Fibroblast of the aortic adventitia (primary cell): ENCODE results near the gene TMEM117. TPM values are rescaled to one million over a fixed set of nuclear protein-coding genes. Genes with fewer than 3 reads are reported as not detected.

Experiments used
- DNase-seq: peaks from one replicate; pipeline ENCODE4 v3.0.0-alpha.2; 2010; ENCODE audit warnings: low read depth
- H3K4me3 ChIP-seq: 2 replicates; pipeline ENCODE4 v1.5.1; 2011; ENCODE audit warnings: low read depth, mild to moderate bottlenecking, control low read depth, low read length, moderate library complexity
- CTCF ChIP-seq: IDR thresholded peaks from 2 replicates; pipeline ENCODE4 v1.5.1; 2011; ENCODE audit warnings: mild to moderate bottlenecking, low read length, control low read depth, inconsistent platforms; ENCODE audit not compliant: insufficient read depth
- total RNA-seq: library from RNA; depleted of rRNA; stranded (reverse); fragments of >200 nt; gene quantifications from 2 replicates; pipeline ENCODE4 v1.2.3, GENCODE V29; 2012; ENCODE audit warnings: low replicate concordance

Gene TMEM117
- total RNA-seq, 1 donor = 9.9 TPM

DNA sequence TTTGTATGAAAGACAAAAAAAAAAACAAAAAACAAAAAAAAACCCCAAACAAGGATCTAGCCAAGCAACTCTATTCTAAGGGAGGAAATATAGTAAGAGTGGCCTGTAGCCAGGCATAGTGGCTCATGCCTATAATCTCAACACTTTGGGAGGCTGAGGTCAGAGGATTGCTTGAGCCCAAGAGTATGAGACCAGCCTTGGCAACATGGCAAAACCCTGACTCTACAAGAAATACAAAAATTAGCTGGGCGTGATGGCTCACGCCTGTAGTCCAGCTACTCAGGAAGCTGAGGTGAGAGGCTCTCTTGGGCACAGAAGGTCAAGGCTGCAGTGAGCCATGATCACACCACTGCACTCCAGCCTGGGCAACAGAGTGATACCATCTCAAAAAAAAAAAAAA lies 47.9 kb downstream of the TMEM117 start:
- no peak for TF ChIP-seq CTCF
- H3K4me3 ChIP-seq = no peak overlapping the region
- DNase-seq = peak; percentile 67

DNA sequence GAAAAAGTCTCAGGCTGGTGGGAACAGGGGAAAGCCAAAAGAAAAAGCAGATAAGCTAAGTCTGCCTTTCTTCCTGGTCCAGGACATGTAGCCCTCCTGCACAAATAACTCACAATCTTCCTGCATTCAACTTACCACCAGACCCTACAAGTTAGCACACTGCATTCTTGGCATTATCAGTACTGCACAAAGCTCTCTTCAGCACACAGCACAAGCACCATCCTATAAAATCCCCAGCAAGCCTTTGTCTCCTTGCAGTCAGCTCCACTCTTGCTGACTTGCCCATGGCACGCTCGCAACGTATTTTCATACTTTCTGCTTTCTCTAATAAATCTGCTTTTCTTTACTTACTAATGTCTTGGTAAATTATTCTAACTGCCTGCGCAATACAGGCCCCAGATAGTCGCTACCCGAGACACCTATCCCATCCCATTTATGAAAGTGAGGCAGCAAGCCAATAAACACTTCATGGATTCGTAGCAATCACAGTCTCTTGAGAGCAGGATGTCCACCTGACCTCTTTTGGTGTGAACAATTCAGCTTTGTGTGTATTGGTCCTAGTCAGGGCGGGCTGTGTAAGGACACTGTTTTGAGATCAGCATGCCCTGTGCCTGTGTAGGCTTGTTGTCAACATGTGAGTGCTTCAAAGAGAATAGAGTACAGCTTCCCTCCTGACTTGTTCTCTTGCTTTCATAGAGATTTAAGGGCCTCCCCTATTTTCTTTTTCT lies 49.0 kb downstream of the TMEM117 start:
- no peak for DNase-seq
- no peak for TF ChIP-seq CTCF
- no peak overlapping the region for H3K4me3 ChIP-seq

DNA sequence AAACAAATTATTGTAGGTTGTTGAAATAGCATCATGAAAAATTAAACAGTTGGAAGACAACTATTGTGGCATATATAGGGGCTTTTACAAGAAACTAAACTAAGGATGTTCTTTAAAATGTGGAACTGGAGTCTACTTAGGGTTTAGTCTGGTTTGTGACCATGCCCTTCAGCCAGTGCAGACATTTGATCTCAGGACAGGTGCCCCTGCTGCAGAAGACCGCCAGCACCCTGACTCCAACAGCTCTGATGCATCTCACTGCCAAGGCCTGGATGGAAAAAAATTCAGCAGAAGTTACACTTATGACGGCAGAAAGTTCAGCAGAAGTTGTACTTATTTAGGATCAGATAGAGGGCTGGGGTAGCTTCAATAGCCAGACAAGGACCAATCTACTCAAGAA lies 51.5 kb downstream of the TMEM117 start:
- H3K4me3 ChIP-seq = no peak overlapping the region
- TF ChIP-seq CTCF = no peak
- no peak for DNase-seq

GRCh38 chr12:43891856-43892574 lies 56.1 kb downstream of the TMEM117 start:
- TF ChIP-seq CTCF = no peak
- H3K4me3 ChIP-seq = no peak overlapping the region
- DNase-seq = no peak

DNA sequence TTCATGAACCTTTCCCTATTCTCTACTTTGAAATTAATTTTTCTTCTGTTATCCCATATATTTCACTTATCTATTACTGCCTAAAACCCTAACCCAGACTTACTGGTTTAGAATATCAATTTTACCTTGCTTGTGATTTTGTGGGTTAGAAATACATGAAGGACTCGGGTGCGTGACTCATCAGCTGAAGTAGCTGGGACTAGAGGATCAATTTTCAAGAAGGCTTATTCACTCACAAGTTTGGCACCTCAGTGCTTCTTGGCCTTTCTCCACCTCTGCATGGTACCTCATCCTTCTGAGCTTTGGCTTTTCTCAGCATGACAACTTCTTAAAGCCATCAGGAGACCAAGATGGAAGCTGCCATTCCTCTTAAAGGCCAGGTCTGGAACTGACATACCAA lies 57.8 kb downstream of the TMEM117 start:
- no peak overlapping the region for H3K4me3 ChIP-seq
- DNase-seq = peak; percentile 22
- TF ChIP-seq CTCF = no peak

DNA sequence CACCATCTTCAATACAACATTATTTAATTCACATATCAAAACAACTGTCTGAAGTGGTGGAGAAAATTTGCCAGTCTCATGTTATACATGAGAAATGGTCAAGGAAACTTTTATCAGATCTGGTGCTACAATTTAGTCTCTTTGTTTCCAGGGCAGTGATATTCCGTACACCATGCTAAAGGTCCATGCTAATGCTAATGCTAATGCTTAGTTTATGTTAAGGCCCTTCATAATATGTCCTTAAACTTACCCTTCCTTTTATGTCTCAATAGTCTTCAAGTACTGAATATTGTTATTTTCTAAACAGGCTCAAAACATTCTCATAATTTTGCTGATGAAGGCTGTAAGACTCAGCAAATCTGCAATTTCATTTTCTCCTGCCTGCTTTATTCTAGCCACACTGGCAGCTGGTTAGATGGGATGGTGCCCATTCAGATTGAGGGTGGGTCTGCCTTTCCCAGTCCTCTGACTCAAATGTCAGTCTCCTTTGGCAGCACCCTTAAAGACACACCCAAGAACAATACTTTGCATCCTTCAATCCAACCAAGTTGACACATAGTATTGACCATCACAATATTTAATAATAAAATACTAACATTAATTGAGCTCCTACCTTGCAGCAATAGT lies 59.8 kb downstream of the TMEM117 start:
- H3K4me3 ChIP-seq = no peak overlapping the region
- DNase-seq = no peak
- TF ChIP-seq CTCF = no peak
